Mucosa of descending colon (tissue), 3 donors: ENCODE data around the gene C2CD3. TPM values are rescaled to one million over a fixed set of nuclear protein-coding genes. Genes with fewer than 3 reads are reported as not detected.

Source experiments
- ATAC-seq: fragments of 200-7000 bp; cut with Tn5 transposase; one replicate; pipeline ENCODE4 v1.9.1; 2020; ENCODE audit warnings: mild to moderate bottlenecking, moderate library complexity
- DNase-seq, 3 donors: peaks; one replicate each; pipeline ENCODE4 v3.0.0-alpha.2; 2020
- H3K36me3 ChIP-seq: fragments of 200-600 bp; one replicate; pipeline ENCODE4 v1.8.0; 2021; ENCODE audit warnings: low read depth, mild to moderate bottlenecking
- H3K4me1 ChIP-seq: fragments of 200-600 bp; one replicate; pipeline ENCODE4 v1.8.0; 2021; ENCODE audit warnings: low read depth, mild to moderate bottlenecking
- H3K4me3 ChIP-seq: fragments of 200-600 bp; one replicate; pipeline ENCODE4 v1.8.0; 2021; ENCODE audit warnings: mild to moderate bottlenecking
- H3K9me3 ChIP-seq: fragments of 200-600 bp; one replicate; pipeline ENCODE4 v1.8.0; 2021; ENCODE audit warnings: mild to moderate bottlenecking
- intact Hi-C, 2 donors: fragments of 100-400 bp; cut with DNase I in 1 of 2; cut with micrococcal nuclease in 1 of 2; formaldehyde crosslinking; loops; one replicate each; pipeline versions ENCODE4 v1.11.0 to v1.11.1; 2022; cut with DNase I, micrococcal nuclease
- total RNA-seq, 3 donors: library from RNA; stranded (reverse); fragmentation: NEBNext Ultra II Directional in 2 of 3; extraction: Animal tissue kit (Norgen Biotek cat#: 25700) in 2 of 3; gene quantifications; one replicate each; pipeline versions ENCODE4 v1.2.1 to v1.2.4, GENCODE V29; 2021 to 2023
- TF ChIP-seq, protein P1 (sequence below): fragments of 200-600 bp; IDR thresholded peaks from one replicate; pipeline ENCODE4 v1.8.0; 2022; ENCODE audit warnings: antibody characterized with exemption, mild to moderate bottlenecking
- donor health status: DM: no; HTN: no; CAD: no; lungs with moderate emphysema.
- donor health status: DM: no; HTN: no; CAD: no.
- donor health status: DM: no; HTN: yes; CAD: no.

C2CD3 gene
- total RNA-seq, 3 donors from 2014 or later = 22.3 to 37.2 (median 32.1) TPM

DNA sequence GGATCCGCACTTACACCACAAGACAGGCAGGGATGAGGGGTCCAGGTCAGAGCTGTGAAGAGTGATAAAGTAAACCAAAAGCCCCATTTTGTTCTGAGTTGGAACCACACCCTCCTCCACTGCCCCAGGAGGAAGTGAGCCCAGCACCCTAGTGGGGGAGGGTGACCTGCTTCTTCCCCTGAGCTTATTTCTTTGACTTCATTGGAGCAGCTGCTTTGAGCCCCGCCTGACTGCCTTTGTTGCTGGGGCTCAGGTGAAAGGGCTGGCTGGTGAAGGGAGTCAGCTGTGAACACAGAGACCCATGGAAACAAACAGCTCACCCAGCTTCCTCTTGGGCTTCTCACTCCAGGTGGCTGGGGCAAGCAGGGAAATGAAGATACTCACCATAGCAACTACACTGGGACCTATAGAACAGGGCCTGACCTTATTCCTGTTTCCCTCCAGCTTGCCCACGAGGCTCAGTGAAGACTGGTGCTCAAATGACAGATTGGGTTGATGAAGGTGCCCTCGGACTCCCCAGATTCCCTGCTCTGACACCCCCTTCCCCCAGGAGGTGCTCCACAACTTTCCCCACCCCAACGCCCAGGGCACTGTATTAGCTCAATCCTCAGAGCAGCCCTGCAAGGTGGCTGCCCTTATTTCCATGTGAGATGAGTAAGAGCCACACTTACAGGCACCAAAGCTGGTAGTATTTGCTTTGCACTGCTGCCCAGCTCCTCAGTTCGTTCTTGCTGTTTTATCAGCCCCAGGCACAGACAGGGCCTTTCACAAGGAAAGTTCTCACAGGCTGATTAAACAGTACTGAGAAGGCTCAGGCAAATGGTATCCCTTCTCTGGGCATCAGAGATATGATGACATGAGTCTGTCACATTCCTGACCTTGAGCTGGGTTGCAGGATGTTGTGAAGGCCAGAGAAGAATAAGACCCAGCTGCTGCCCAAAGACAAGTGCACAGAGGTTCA is 190.5 kb downstream of the C2CD3 start:
- intact Hi-C loops = no loop called here
- DNase-seq (peak; percentile 79 to 90 (median 84)), ATAC-seq (peak; percentile 62)
- Histone ChIP-seq H3K4me1 (peaks cover 22% of the 10 kb centered on the region), H3K4me3 (no peak overlapping the region), H3K9me3 (no peaks in the 10 kb centered on the region), H3K36me3 (no peaks in the 10 kb centered on the region)
- TF ChIP-seq, protein P1, sequence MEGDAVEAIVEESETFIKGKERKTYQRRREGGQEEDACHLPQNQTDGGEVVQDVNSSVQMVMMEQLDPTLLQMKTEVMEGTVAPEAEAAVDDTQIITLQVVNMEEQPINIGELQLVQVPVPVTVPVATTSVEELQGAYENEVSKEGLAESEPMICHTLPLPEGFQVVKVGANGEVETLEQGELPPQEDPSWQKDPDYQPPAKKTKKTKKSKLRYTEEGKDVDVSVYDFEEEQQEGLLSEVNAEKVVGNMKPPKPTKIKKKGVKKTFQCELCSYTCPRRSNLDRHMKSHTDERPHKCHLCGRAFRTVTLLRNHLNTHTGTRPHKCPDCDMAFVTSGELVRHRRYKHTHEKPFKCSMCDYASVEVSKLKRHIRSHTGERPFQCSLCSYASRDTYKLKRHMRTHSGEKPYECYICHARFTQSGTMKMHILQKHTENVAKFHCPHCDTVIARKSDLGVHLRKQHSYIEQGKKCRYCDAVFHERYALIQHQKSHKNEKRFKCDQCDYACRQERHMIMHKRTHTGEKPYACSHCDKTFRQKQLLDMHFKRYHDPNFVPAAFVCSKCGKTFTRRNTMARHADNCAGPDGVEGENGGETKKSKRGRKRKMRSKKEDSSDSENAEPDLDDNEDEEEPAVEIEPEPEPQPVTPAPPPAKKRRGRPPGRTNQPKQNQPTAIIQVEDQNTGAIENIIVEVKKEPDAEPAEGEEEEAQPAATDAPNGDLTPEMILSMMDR = no peak

- TF ChIP-seq, protein P1 = no peak
- no peak for ATAC-seq
- no peaks in the 10 kb centered on the region for H3K9me3 ChIP-seq
- intact Hi-C loops = no loop called here
- no peak overlapping the region for H3K4me3 ChIP-seq
- peaks cover 28% of the 10 kb centered on the region for H3K4me1 ChIP-seq
- H3K36me3 ChIP-seq = no peaks in the 10 kb centered on the region
- no peak for DNase-seq
These were observed 192.2 kb downstream of the C2CD3 start for GRCh38 chr11:73978576-73979086.

DNA sequence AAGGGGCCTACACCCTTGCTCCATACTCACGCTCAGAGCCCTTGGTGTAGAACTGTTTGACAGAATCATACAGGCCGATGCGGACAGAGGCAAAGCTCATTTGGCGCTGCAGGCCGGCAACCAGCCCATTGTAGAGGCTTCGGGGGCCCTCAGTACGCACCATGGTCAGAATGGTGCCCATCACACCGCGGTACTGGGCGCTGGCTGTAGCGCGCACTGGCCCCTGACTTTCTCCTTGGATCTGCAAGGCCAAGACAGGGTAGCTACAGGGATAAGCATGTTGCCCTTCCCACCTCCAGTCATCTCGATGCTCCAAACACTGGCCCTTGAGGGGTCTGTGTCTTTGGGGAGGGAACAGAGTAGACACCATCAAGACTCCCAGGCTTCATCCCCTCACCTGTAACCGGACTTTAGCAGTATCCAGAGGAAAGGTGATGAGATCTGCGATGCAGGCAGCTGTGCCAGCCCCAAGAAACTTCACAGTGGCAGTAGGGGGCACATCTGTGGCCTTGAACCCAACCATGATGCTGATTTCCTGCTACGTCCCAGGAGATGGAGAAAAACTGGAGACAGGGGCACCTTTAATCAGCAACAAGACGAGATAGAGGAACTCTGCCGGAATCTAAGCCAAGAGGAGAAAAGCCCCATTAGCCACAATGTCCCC is 192.8 kb downstream of the C2CD3 start:
- TF ChIP-seq, protein P1 = no peak
- Histone ChIP-seq H3K36me3 (no peaks in the 10 kb centered on the region), H3K9me3 (no peaks in the 10 kb centered on the region), H3K4me1 (peaks cover 31% of the 10 kb centered on the region), H3K4me3 (no peak overlapping the region)
- no peak for ATAC-seq
- DNase-seq = no peak
- intact Hi-C loops = no loop called here

GRCh38 chr11:73976451-73977151 is 194.2 kb downstream of the C2CD3 start:
- DNase-seq = peak in 1 of 3 donors; percentile 24
- Histone ChIP-seq H3K36me3 (no peaks in the 10 kb centered on the region), H3K9me3 (no peaks in the 10 kb centered on the region), H3K4me3 (no peak overlapping the region), H3K4me1 (peaks cover 28% of the 10 kb centered on the region)
- TF ChIP-seq, protein P1 = no peak
- intact Hi-C loops = no loop called here
- ATAC-seq = no peak

GRCh38 chr11:73975479-73975757 is 195.4 kb downstream of the C2CD3 start:
- DNase-seq = no peak
- TF ChIP-seq, protein P1 = no peak
- H3K36me3 ChIP-seq = no peaks in the 10 kb centered on the region
- no peaks in the 10 kb centered on the region for H3K9me3 ChIP-seq
- no peak for ATAC-seq
- intact Hi-C loops = no loop called here
- no peak overlapping the region for H3K4me3 ChIP-seq
- peaks cover 25% of the 10 kb centered on the region for H3K4me1 ChIP-seq
